GM18861 (cell line): ENCODE measurements around the gene TLE3.

Source experiments
- ATAC-seq: cut with Tn5 transposase; IDR thresholded peaks from one replicate; pipeline ENCODE4 v1.9.1; 2021; ENCODE audit not compliant: unreplicated experiment

Gene TLE3

DNA sequence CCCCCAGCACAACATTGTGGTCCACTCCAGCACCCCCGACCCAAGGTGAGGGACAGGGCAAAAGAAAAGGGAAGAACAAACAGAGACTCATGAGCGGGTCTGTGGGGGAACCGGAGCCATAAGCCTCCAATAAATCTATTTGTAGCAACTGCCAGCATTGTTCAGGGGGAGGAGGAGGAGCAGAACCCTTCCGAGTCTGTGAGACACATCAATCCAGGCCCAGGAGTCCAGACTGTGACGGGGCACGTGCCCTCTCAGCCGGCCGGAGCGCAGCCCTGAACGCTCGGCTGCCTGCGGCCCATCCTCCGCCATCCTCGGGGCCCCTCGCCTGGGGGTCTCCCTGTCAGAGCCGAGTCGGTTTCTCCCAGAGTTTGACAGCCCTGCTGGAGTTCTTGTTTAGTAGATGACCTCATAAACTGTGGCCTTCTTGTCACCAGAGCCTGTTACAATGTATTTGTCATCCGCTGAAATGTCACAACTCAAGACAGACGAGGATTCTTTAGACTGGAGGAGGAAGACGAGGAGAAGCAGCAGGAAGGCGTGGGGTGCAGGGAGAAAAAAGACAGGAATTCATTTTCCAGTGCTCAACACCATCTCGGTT, 47.9 kb downstream of the TLE3 start:
- no peak for ATAC-seq

DNA sequence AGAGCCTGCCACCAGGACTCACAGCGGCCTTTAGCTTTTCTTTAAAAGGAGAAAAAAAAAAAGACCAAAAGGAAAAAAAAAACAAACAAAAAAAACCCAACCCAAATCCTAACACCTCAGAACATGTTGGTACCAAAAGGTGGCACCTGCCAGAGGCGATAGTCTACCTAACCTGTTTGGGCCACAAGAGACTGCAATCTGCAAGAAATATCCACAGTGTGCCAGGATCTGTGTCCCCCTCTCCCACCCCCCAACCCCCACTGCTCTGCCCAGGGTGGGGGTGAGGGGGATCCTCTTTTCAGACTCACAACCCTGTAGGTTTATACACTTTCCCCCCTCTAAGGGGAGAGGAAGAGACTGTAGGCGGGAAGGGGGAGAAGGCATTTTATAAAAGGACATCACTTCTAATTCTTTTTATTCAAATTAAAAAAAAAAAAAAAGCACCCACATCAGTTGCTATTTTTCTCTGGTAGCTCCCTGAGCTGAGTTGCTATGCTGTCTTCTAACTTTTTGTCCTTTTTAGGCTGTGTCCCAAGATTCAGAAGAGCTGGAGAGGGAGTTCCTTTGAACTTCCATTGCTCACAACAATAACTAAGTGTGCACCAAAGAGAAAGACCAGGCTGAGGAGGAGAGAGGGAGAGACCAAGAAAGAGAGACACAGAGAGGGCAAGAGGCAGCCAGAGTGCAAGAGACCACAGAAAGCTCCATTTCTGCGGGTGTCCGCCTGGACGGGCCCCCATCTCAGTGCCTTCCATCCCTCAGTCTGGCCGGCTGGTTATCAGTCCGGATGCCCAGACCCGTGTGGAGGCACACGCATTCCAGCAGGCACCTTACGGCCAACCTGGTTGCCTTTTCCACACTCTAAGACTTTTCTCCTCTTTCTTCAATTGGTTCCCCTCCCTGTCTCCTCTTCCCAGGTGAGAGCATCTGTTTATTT, 48.9 kb downstream of the TLE3 start:
- no peak for ATAC-seq

DNA sequence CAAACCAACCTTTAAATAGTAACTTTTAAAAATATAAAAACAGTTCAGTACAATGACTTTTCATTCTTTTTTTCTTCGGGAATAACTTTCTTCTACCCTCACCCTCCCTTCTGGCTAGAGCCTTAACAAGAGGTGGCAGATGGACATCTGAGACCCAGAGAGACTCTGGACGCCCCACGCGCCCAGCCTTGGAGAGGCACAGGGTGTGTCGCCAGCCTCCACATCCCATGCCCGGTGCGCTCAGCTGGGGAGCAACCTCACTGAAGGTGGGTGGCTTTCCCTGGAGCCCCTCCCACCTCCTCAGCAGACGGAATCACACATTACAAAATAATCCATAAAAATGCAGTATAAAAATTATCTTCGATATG, 49.5 kb downstream of the TLE3 start:
- no peak for ATAC-seq

DNA sequence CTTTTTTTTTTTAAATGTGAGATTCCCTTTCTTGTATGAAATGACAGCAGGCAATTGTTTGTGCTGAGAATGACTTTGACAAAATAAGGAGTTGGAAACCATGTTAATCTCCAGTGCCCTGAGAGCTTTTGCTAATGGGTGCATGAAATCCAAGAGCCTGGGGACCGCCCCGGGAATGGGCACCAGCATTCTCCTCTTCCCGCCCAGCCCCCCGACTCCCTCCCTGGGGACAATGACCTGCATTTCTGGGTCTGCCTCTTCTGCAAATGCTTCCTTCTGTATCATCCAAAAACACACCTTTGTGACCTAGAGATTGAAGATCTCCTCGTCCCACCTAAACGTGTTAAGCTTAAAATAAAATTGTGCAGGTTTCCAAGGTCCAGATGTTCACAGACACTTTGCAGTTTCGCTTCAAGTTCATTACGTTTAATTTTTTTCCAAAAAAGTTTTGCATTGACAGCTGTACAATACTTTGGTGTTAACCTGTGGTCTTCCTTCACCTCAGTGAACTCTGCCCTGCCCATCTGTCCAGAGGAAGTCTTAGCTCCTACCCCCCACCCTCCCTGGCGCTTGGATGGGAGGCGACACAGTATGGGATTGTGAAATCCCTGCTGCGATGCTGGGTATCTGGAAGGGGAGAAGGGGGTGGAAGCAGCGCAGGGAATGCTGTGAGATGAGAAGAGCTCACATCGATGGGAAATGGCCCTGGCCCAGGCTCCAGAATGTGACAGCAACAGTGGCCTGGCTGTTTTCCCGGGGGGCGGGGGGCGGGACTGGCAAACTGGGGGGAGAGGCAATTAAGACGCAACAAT, 50.1 kb downstream of the TLE3 start:
- no peak for ATAC-seq

DNA sequence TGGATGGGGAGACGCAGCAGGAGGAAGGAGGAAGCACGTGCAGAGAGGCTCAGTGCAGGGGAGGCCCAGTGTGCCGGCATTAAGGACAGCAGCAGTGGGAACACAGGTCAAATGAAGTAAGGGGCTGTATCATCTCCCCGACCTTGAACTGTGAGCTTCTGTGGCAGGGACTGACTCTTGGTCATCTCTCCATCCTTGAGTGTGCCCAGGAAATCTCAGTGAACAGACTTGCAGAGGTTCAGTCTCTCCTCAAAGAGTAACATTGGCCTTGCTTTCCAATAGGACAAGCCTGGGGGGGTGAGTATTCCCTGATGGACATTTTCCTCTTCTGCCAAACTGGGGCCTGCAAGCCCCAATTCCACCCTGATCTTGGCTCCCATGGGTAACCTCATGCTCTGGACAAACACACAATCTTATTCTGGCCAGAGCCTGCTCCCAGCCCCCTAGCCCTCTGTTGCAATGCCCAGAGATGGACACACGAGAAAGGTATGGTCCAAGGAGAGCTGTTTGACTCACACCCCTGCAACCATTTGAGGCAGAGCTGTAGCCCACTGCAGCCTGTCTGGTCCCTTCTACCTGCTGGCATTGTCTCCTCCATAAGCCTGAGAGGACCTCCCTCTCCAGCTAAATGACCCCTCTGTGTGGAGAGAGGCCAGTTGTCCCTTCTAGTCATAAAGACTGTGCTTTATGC, 50.9 kb downstream of the TLE3 start:
- ATAC-seq: no peak

DNA sequence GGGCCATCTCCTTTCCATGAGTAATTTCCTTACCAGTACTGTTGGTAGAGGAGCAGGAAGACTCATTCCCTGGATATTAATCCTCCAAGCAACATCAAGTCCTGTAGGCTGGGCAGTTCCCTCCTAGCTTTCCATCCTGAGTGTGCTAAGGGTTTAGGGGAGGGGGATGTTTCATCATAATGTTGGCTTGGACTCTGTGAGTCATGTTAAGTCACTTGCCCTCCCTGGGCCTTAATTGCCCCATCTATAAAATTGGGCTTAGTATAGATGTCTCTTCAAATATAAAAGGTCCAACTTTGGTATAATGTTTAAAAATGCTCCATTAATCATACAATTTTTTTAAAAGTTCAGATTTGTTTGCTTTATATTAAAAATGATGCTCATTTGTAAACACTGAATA, 52.7 kb downstream of the TLE3 start:
- ATAC-seq: no peak

DNA sequence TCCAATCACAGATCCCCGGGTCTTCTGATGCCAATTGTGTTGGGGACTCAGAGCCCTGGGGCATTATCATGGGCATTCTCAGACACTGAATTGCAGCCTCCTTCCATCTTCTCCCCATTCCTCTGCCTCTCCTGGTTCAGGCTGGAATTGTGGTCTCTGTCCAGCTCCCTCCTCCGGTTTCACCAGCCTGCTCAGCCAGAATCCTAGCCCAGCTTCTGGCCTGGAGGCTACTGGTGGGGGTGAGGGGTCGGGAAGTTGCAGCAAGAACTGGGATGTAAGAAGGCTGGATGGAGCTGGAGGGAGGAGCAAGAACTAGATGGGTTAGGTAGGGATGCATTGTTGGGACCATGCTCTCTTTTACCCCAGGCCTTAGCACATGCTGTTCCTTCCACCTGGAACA, 53.5 kb downstream of the TLE3 start:
- no peak for ATAC-seq

DNA sequence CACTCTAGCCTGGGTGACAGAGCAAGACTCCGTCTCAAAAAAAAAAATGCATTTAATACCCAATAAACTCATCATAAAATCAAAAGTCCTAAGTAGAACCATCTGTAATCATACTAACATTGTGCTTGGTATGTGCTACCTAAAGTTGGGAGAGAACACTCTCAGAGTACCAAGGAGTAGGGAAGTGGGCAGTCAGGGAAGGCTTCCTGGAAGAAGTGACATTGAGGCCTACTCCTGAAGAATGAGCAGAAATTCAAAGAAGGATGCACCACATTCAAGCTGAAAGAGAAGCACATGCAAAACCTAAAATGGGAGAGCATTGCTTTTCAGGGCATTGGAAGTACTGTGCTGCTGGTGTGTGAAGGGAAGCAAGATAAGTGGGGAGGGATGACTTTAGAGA, 54.1 kb downstream of the TLE3 start:
- ATAC-seq: no peak

DNA sequence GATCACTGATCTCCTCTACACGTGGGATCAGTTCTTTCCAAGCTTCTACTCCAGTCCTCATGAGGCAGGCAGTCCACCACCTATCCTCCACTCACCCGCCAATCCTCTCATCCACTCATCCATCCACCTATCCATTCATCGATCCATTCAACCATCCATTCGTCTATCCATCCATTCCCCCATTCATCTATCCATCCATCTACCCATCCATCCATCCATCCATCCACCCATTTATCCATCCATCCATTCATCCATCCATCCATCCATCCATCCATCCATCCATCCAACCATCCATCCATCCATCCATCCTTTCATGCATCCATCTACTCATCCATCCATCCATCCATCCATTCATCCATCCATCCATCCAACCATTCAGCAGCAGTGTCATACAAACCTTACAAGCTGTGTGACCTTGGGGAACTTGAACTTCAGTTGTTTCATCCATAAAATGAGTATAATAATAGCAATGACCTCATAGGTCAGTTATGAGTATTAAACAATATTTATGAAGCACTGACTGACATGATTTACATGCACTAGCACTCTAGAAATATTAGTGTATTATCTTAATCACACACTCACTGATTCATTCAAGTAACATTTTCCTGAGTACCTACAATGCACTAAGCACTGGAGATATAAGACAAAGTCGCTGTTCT, 55.0 kb downstream of the TLE3 start:
- no peak for ATAC-seq

DNA sequence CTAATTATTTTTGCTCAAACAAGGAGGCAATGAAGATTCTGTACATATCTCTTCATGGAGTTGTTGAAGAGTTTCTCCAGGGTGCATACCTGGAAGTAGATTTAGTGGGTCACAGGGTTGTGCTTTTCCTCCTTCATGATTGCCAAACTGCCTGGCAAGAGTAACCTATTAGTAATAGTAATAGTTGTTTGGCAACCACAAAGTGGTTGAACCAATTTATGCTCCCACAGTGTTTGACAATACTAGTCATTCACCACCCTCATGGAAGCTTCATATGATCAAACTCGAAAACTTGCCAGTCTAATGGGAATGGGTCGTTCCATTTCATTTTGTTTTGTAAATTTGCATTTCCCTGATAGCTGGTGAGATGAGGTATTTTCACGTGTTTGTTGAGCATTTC, 57.8 kb downstream of the TLE3 start:
- ATAC-seq: no peak

DNA sequence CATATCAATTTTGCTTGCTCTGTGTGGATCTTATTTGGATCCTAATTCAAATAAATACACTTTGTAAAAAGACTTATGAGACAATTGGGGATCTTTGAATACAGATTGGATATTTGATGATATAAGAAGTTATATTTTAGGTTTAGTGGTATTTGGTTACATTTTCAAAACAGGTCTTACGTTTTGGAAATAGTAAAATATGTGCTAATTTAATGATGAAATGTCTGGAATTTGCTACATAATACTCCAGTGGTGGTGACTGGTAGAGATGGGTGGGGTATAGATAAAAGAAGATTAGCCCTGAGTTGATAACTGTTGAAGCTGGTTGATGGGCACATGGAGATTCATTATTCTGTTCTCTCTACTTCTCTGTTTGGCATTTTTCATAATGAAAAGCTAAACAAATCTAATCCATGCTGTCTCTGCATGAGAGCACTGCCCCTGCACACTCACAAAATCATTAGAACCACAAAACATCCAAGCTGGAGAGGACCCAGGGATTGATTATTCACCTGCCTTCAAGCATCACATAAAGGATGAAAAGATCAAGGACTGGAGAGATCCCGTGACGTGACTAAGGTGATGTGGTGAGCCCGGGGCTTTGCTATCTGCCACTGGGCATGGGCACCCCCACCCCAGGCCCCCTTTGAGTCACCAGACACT, 58.9 kb downstream of the TLE3 start:
- no peak for ATAC-seq

DNA sequence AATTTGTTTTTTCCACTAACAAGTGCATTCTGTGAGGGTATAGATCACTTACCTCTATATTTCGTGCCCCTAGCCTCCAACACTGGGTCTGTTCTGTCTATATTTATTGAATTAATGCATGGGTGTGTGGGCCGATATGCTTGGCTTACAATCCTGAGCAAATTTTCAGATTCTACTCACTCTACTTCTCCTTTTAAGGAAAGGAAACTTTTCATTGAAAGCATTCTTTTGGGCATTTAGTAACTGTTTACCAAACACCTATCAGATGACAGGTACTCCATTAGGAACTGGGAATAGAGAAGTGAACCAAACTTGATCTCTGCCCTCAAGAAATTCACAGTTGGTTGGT, 60.5 kb downstream of the TLE3 start:
- no peak for ATAC-seq

DNA sequence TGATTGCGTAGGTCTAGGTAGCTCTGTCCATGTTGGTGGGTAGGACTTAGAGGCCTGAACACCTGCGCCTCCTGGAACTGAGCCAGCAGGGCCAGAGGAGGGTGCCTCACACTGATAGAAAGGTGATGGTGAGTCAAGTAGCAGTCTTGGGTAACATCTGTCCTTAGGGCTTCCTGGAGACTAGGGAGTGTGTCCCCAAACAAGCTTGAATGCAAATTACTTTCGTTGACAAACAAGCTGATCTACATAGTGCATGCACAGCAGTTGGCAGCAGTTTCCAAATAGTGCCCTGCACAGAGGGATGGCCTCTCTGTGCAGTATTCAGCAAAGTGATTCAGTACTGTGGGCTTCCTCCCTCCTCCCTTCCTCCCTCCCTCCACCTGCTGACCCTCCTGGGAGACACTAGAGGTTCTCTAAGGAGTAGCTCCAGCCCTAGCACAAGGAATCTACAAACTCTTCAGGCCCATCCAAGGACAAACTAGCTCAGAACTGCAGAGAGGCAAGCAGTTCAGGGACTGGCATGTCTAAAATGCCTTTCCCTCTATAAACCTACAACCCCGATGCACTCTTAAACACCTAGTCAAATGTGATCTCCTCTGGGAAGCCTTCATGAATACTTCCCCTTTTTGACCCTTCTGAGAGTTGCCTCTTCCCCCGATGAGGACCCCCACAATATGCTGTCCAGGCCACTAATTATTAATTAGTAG, 61.0 kb downstream of the TLE3 start:
- ATAC-seq: peak; percentile 76

DNA sequence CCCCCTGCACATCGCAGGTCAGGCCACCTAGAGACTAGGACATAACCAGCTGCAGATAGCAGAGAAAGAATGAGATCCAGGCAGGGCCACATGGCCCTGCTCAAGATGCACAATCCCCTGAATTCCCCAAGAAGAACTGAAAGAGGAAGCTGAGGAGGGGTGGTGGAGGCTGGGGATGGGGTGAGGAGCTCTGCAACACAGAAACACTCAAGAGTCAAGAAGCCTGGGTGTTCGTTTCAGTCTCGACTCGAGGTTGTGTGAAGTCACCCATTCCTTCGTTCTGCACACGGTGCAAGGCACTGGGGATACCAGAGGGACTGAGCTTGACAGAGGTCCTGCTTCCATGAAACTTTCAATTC, 62.0 kb downstream of the TLE3 start:
- peak; percentile 34 for ATAC-seq

DNA sequence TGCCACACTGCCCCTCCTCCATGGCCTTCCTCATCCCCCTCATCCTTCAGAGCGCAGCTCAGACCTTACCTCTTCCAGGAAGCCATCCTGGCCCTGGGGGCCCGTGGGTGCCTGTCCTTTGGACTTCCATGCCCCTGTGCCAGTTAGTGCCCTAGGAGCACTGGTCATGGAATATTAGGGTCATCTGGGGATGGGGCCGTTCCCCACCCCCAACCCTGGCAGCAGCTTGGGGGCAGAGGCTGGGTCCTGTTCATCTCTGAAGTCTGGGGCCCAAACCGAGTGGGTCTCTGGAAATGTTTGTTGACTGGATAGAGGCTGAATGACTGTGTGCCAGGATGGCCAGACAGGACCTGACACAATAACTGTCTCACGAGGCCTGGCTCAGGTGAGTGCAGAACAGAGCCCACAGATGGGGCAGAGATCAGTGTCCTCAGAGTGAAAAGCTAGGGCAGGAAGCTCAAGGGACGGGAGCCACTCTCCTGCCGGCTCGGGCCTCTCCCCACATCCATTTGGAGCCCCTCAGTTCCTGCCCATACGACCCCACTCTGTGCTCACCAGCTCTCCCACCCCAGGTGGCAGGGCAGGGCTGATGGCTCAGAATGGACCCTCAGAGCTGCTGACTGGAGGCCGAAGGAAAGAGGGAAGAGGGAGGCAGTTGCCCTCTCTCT, 62.5 kb downstream of the TLE3 start:
- ATAC-seq: no peak

DNA sequence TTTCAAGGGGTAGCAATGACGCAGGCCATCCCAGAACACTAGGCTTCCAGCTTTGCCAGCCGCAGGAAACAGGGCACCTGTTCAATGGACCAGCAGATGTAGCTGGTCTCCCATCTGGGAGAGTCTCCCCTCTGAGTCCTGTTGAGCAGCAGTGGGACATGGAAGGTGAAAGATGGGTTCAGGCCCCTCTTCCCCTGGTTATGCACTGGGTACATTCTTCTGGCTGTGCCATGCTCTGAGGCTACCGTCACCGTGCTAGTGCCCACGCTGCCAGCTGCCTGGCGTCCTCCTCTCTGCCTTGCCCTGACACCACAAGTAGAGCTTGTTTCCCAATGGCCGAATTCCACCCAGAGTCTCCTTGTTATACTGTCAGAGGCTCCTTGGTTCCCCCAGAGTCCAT, 63.1 kb downstream of the TLE3 start:
- no peak for ATAC-seq

DNA sequence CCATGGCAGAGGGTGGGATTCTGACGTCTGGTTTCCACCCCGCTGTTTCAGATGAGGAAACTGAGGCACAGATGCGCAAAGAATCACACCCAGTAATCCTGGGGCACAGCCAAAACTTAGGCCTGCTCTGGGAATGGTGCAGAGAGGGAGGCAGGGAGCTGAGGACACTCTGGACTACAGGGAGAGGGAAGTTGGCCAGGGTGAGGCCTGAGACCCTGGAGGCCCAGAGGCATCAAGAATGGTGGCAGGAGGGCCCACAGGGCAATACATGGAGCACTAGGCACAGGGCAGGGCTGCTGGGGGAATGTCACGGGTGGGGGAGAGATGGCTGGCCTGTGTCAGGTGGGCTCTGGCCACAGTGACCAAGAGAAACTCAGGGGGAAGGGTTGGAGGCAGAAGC, 63.6 kb downstream of the TLE3 start:
- no peak for ATAC-seq

DNA sequence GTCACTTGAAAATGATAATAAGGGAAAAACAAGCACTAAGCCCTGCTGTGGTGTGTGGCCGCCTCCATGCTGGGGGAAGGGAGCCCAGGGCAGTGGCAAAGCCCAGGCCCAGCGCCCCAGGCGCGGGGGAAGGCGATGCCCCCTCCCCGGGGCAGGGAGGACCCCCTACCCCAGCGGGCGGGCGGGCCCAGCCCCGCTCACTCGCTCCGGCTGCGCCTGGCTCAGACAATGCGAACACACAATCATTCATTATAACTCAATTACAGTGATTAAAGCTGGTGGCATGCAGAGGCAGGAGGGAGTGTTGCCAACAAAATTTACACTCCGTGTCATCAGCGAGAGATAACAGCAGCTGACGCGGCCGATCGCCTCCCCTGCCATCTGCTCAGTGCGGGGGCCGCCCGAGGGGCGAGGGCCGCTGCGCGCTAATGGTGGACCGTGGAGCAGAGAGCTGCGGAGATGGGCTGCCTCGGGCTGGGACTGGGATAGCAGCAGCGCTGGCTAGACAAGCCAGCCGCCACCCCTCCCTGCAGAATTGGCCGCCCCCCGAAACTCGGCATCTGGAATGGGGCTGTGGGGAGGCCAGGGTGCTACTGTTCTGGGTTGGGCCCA, 64.1 kb downstream of the TLE3 start:
- no peak for ATAC-seq

DNA sequence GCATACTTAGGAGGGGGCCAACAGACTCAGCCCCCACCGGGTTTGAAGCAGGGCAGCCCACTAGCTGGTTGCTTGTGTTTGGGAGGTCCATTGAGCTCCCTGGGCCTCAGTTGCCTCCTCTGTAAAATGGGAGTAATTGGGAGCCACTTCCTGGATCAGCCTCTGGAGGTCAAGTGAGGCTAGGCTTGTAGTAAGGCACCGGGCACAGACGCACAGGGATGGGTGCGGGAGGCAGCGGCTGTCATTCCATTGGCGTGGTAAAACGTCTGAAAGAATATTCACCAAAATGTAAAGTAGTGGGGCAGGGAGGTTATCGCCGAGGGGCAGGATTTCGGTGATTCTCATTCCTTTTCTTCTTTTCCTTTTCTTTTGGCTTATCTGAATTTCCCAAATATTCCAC, 64.6 kb downstream of the TLE3 start:
- no peak for ATAC-seq
